Measurements from ENCODE around the gene GXYLT1. TPM values are rescaled to one million over a fixed set of nuclear protein-coding genes. Genes with fewer than 3 reads are reported as not detected.

Gene GXYLT1
- total and polyA plus RNA-seq, 2 experiments from 2014 or later: 9.0 to 28.8 TPM

DNA sequence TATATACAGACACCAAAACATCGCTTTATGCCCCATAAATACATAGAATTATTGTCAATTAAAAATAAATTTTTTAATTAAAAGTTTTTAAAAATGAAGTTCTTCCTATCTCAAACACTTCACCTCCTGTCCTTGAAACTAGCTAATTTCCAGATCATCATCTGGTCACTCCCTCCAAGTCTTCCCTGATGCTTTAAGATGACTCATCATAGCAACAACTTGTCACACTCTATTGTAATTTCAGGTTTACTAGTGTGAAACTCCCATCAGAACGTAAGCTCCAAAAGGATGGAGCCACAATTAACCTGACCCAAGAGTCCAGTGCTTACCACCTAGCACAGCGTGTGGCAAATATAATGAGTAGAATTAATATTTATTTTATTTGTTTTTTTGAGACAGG is 16.3 kb downstream of the GXYLT1 start:
- Histone ChIP-seq H3K9me2 (replicated peaks; ENCODE audit: insufficient read depth) (no peaks in the 10 kb centered on the region), H3K27ac (no peak overlapping the region), H3K4me1 (ENCODE audit: insufficient read depth) (peaks cover 9% of the 10 kb centered on the region), H3K4me3 (no peak overlapping the region), H3K36me3 (replicated peaks; ENCODE audit: insufficient read depth, low read depth) (no peaks in the 10 kb centered on the region), H3K79me2 (peaks cover 70% of the 10 kb centered on the region), H4K20me1 (ENCODE audit: insufficient read depth, poor library complexity, severe bottlenecking) (peaks cover 5% of the 10 kb centered on the region), H3K9me3 (ENCODE audit: low read depth) (no peaks in the 10 kb centered on the region), H2AFZ (no peak overlapping the region), H3K4me2 (no peak overlapping the region), H3K27me3 (no peaks in the 10 kb centered on the region)
- 90% methylated on average over 3 of the region's 3 CpGs for WGBS (ENCODE audit: low lambda C conversion rate, missing lambda C conversion rate)
- TF ChIP-seq EZH2 (IDR thresholded peaks at IDR 0.05; ENCODE audit: borderline replicate concordance) (no peak), EZH2phosphoT487 (IDR thresholded peaks at IDR 0.05; ENCODE audit: low read depth, severe bottlenecking, unreplicated experiment) (no peak)
- TF ChIP-seq, protein P1, sequence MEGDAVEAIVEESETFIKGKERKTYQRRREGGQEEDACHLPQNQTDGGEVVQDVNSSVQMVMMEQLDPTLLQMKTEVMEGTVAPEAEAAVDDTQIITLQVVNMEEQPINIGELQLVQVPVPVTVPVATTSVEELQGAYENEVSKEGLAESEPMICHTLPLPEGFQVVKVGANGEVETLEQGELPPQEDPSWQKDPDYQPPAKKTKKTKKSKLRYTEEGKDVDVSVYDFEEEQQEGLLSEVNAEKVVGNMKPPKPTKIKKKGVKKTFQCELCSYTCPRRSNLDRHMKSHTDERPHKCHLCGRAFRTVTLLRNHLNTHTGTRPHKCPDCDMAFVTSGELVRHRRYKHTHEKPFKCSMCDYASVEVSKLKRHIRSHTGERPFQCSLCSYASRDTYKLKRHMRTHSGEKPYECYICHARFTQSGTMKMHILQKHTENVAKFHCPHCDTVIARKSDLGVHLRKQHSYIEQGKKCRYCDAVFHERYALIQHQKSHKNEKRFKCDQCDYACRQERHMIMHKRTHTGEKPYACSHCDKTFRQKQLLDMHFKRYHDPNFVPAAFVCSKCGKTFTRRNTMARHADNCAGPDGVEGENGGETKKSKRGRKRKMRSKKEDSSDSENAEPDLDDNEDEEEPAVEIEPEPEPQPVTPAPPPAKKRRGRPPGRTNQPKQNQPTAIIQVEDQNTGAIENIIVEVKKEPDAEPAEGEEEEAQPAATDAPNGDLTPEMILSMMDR (IDR thresholded peaks at IDR 0.05; ENCODE audit: poor library complexity): no peak
- no peak for DNase-seq (ENCODE audit: low spot score)

DNA sequence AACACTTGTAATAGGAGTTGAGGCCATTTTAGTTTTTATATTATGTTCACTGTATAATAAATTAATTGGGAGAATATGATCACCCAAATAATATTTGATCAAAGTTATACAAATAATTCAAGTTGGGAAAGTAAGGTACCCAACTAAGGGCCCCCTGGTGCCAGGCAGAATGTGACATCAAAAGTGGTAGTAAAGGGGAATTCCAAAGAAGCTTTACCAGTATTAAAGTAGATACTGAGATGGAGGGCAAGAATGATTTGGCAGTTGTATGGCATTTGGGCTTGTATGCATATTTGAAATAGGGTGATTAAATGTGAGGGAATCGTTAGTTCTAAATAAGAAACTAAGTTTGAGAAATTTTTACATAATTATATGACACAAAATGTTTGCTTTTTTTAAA is 17.7 kb downstream of the GXYLT1 start:
- TF ChIP-seq, protein P1 (IDR thresholded peaks at IDR 0.05; ENCODE audit: poor library complexity): no peak
- TF ChIP-seq EZH2 (IDR thresholded peaks at IDR 0.05; ENCODE audit: borderline replicate concordance): no peak
- TF ChIP-seq EZH2phosphoT487 (IDR thresholded peaks at IDR 0.05; ENCODE audit: low read depth, severe bottlenecking, unreplicated experiment): no peak
- DNase-seq (ENCODE audit: low spot score): no peak
- no peak overlapping the region for H3K4me2 ChIP-seq
- H3K27ac ChIP-seq: no peak overlapping the region
- no peaks in the 10 kb centered on the region for H3K27me3 ChIP-seq
- peaks cover 9% of the 10 kb centered on the region for H3K4me1 ChIP-seq (ENCODE audit: insufficient read depth)
- no peaks in the 10 kb centered on the region for H3K36me3 ChIP-seq (replicated peaks; ENCODE audit: insufficient read depth, low read depth)
- H3K9me2 ChIP-seq (replicated peaks; ENCODE audit: insufficient read depth): no peaks in the 10 kb centered on the region
- H3K9me3 ChIP-seq (ENCODE audit: low read depth): no peaks in the 10 kb centered on the region
- WGBS (ENCODE audit: low lambda C conversion rate, missing lambda C conversion rate): 100% methylated on average over 1 of the region's 1 CpG
- peaks cover 5% of the 10 kb centered on the region for H4K20me1 ChIP-seq (ENCODE audit: insufficient read depth, poor library complexity, severe bottlenecking)
- no peak overlapping the region for H2AFZ ChIP-seq
- H3K4me3 ChIP-seq: no peak overlapping the region
- H3K79me2 ChIP-seq: peaks cover 70% of the 10 kb centered on the region

DNA sequence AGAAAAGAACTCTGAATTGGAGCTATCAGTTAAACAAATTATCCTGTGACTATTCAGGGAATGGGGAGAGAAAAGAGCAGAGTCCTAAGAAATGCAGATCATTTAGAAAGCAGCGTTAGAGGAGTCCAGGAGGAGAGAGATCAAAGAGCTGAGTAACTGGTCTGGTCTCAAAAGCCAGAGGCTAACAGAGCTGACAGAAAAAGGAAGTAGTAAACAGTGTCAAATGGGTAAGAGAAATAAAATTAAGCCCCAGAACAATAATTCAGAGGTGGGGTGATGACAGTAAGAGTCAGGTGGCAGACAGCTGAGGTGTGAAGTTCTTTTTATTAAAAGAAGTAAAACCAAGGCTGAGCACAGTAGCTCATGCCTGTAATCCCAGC is 19.3 kb downstream of the GXYLT1 start:
- H3K9me2 ChIP-seq (replicated peaks; ENCODE audit: insufficient read depth): no peaks in the 10 kb centered on the region

DNA sequence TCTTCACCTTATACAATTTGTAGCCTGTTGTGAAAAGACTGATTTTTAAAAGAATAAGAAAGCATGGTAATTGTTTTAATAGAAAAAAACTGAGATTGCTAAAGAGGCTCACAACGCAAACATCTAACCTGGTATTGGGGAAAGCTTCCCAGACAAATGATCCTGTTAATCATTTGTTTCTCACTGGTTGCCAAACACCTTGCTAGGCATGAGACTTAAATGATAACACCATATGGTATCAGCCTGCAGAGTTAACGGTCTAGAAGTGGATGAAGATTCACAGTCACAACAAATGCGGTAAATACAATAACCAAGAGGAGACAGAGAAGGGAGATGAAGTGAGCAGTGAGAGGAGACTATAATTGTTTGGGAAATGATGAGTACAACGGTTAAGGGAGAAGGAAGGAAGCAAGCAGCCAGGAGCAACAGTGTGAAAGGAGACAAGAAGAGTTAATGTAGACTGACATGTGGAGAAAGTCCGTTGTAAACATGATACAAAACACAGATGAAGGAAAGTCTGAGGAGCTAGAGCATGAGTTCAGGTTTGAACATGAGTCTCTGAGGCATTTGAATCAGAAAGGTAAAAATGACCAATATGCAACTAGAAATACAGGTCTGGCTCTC is 19.8 kb downstream of the GXYLT1 start:
- H3K4me2 ChIP-seq: peak overlapping the region; percentile 21
- H4K20me1 ChIP-seq (ENCODE audit: insufficient read depth, poor library complexity, severe bottlenecking): peaks cover 5% of the 10 kb centered on the region
- H3K4me3 ChIP-seq: no peak overlapping the region
- no peaks in the 10 kb centered on the region for H3K9me2 ChIP-seq (replicated peaks; ENCODE audit: insufficient read depth)
- no peak for TF ChIP-seq EZH2phosphoT487 (IDR thresholded peaks at IDR 0.05; ENCODE audit: low read depth, severe bottlenecking, unreplicated experiment)
- TF ChIP-seq, protein P1 (IDR thresholded peaks at IDR 0.05; ENCODE audit: poor library complexity): no peak
- TF ChIP-seq EZH2 (IDR thresholded peaks at IDR 0.05; ENCODE audit: borderline replicate concordance): no peak
- H3K4me1 ChIP-seq (ENCODE audit: insufficient read depth): peaks cover 9% of the 10 kb centered on the region
- no peak overlapping the region for H2AFZ ChIP-seq
- H3K79me2 ChIP-seq: peaks cover 68% of the 10 kb centered on the region
- no peak for DNase-seq (ENCODE audit: low spot score)
- no peaks in the 10 kb centered on the region for H3K9me3 ChIP-seq (ENCODE audit: low read depth)
- no peaks in the 10 kb centered on the region for H3K36me3 ChIP-seq (replicated peaks; ENCODE audit: insufficient read depth, low read depth)
- H3K27ac ChIP-seq: no peak overlapping the region
- H3K27me3 ChIP-seq: no peaks in the 10 kb centered on the region
- 34% methylated on average over 5 of the region's 5 CpGs for WGBS (ENCODE audit: low lambda C conversion rate, missing lambda C conversion rate)

More for the DNA sequence above, 19.3 kb downstream of the GXYLT1 start:
- Histone ChIP-seq H4K20me1 (ENCODE audit: insufficient read depth, poor library complexity, severe bottlenecking) (peaks cover 5% of the 10 kb centered on the region), H2AFZ (no peak overlapping the region), H3K27ac (no peak overlapping the region), H3K36me3 (replicated peaks; ENCODE audit: insufficient read depth, low read depth) (no peaks in the 10 kb centered on the region), H3K27me3 (no peaks in the 10 kb centered on the region), H3K4me1 (ENCODE audit: insufficient read depth) (peaks cover 9% of the 10 kb centered on the region), H3K79me2 (peaks cover 70% of the 10 kb centered on the region), H3K4me2 (peak overlapping the region; percentile 21), H3K9me3 (ENCODE audit: low read depth) (no peaks in the 10 kb centered on the region), H3K4me3 (no peak overlapping the region)
- 29% methylated on average over 1 of the region's 1 CpG for WGBS (ENCODE audit: low lambda C conversion rate, missing lambda C conversion rate)
- no peak for TF ChIP-seq EZH2phosphoT487 (IDR thresholded peaks at IDR 0.05; ENCODE audit: low read depth, severe bottlenecking, unreplicated experiment)
- DNase-seq (ENCODE audit: low spot score): no peak
